ENCODE results near the gene PLB1. TPM values are rescaled to one million over a fixed set of nuclear protein-coding genes. Genes with fewer than 3 reads are reported as not detected.

The PLB1 gene
- total and polyA plus RNA-seq, 9 of the 15 experiments (the other 6 are each of a cell fraction or from before 2014, with no cell fraction given) = 0.01 to 0.09 (median 0.07) TPM; not detected in 2

GRCh38 chr2:28465148-28465885 lies 30.5 kb upstream of the PLB1 start:
- Histone ChIP-seq H3K79me2 (ENCODE audit: control insufficient read depth, insufficient read depth, low read length) (no peaks in the 10 kb centered on the region), H3K27me3 (ENCODE audit: control insufficient read depth in 2 of 2, insufficient read depth in 2 of 2, low read length in 2 of 2) (peaks cover 0 to 21% of the 10 kb centered on the region in 2 experiments; a peak in 3 of 5 replicates), H3K9me1 (ENCODE audit: control insufficient read depth, insufficient read depth, low read length) (no peaks in the 10 kb centered on the region), H3K36me3 (ENCODE audit: control insufficient read depth, insufficient read depth, low read length) (no peaks in the 10 kb centered on the region), H4K20me1 (replicated peaks; ENCODE audit: control insufficient read depth, insufficient read depth, low read length) (no peaks in the 10 kb centered on the region), H3K9me3 (replicated peaks; ENCODE audit: control insufficient read depth, insufficient read depth, low read depth, low read length) (no peaks in the 10 kb centered on the region), H3K4me2 (ENCODE audit: insufficient read depth, low read length) (no peak overlapping the region), H3K9ac (ENCODE audit: insufficient read depth in 1 of 2, low read depth in 2 of 2, low read length in 2 of 2) (no peak overlapping the region), H3K4me3 (no peak overlapping the region), H3K4me1 (replicated peaks in 1 of 2; ENCODE audit: control insufficient read depth in 2 of 2, insufficient read depth in 2 of 2, low read length in 2 of 2) (no peaks in the 10 kb centered on the region; a peak in 1 of 5 replicates), H3K27ac (ENCODE audit: extremely low read depth, low read depth, low read length) (no peak overlapping the region), H2AFZ (ENCODE audit: low read depth, low read length) (no peak overlapping the region)
- no peak for FAIRE-seq
- DNase-seq (ENCODE audit: extremely low read depth in 1 of 4, low spot score in 3 of 4) = no peak
- ChIA-PET CTCF (ENCODE audit: low intra/inter-chr PET ratio) (interaction anchor here (0.7 kb wide), 1 partner anchor 49 kb away, joined by 3 read pairs; no protein-coding TSS in a partner anchor), POLR2A (interaction anchor here (0.7 kb wide), 1 partner anchor 383 kb away, joined by 3 read pairs; no protein-coding TSS in a partner anchor)
- WGBS (ENCODE audit: insufficient coverage, low coverage, missing lambda C conversion rate) = 4% methylated on average over 8 of the region's 8 CpGs
- ATAC-seq = no peak
- in situ Hi-C loops (cut with MboI) (no loop called here), intact Hi-C loops (cut with micrococcal nuclease) (no loop called here)
- no TSS peak for BruUV-seq (replicated peaks)
- TF ChIP-seq EP400 (IDR thresholded peaks at IDR 0.05) (no peak), RFX1 (IDR thresholded peaks at IDR 0.05) (no peak), ZBTB49 (CRISPR knock-in tag; IDR thresholded peaks at IDR 0.05; ENCODE audit: borderline replicate concordance) (no peak), ZNF316 (IDR thresholded peaks at IDR 0.05) (no peak), MAFF (IDR thresholded peaks at IDR 0.05; ENCODE audit: low read length) (no peak), ZBTB43 (CRISPR knock-in tag; IDR thresholded peaks at IDR 0.05) (no peak), GATA2 (CRISPR knock-in tag; IDR thresholded peaks at IDR 0.05) (no peak), MIER1 (IDR thresholded peaks at IDR 0.05; ENCODE audit: low read depth) (no peak), ZNF668 (CRISPR knock-in tag; IDR thresholded peaks at IDR 0.05) (no peak), SAFB (IDR thresholded peaks at IDR 0.05; ENCODE audit: borderline replicate concordance, low read depth, low read length) (no peak), ARID3B (CRISPR knock-in tag; IDR thresholded peaks at IDR 0.05; ENCODE audit: borderline replicate concordance) (no peak), E2F1 (CRISPR knock-in tag; IDR thresholded peaks at IDR 0.05) (no peak), ZNF184 (CRISPR knock-in tag; IDR thresholded peaks at IDR 0.05) (no peak), ZSCAN29 (IDR thresholded peaks at IDR 0.05) (no peak)

All from K562 (cell line).